ENCODE data around the gene SEMA3F.

SEMA3F gene

GRCh38 chr3:50154840-50155490 lies at the start of gene SEMA3F:
Gene SEMA3F (plus strand): TSS chr3:50155324. CDS start chr3:50159623, 4,299 bp downstream.
- DNase-seq (ENCODE audit: low read depth): peak; percentile 35

GRCh38 chr3:50111757-50112156 lies 43.4 kb upstream of the SEMA3F start:
- no peak for DNase-seq (ENCODE audit: low read depth)

GRCh38 chr3:50112462-50112861 lies 42.7 kb upstream of the SEMA3F start:
- DNase-seq (ENCODE audit: low read depth): no peak

GRCh38 chr3:50117120-50117519 lies 38.0 kb upstream of the SEMA3F start:
- no peak for DNase-seq (ENCODE audit: low read depth)

GRCh38 chr3:50118237-50118636 lies 36.9 kb upstream of the SEMA3F start:
- DNase-seq (ENCODE audit: low read depth): no peak

GRCh38 chr3:50119786-50120185 lies 35.3 kb upstream of the SEMA3F start:
- DNase-seq (ENCODE audit: low read depth): no peak

- DNase-seq (ENCODE audit: low read depth): no peak
These were observed 34.6 kb upstream of the SEMA3F start for GRCh38 chr3:50120364-50121071.

- peak; percentile 33 for DNase-seq (ENCODE audit: low read depth)
These were observed 33.8 kb upstream of the SEMA3F start for GRCh38 chr3:50121072-50122032.

- no peak for DNase-seq (ENCODE audit: low read depth)
These were observed 33.1 kb upstream of the SEMA3F start for GRCh38 chr3:50122071-50122470.

- DNase-seq (ENCODE audit: low read depth): no peak
These were observed 32.3 kb upstream of the SEMA3F start for GRCh38 chr3:50122661-50123391.

GRCh38 chr3:50123394-50124051 lies 31.6 kb upstream of the SEMA3F start:
- no peak for DNase-seq (ENCODE audit: low read depth)

GRCh38 chr3:50124052-50124799 lies 30.9 kb upstream of the SEMA3F start:
- no peak for DNase-seq (ENCODE audit: low read depth)

GRCh38 chr3:50124800-50125178 lies 30.3 kb upstream of the SEMA3F start:
- no peak for DNase-seq (ENCODE audit: low read depth)

GRCh38 chr3:50125541-50126286 lies 29.4 kb upstream of the SEMA3F start:
- no peak for DNase-seq (ENCODE audit: low read depth)

- no peak for DNase-seq (ENCODE audit: low read depth)
These were observed 28.6 kb upstream of the SEMA3F start for GRCh38 chr3:50126287-50127211.

GRCh38 chr3:50127251-50127691 lies 27.9 kb upstream of the SEMA3F start:
- no peak for DNase-seq (ENCODE audit: low read depth)

GRCh38 chr3:50128001-50128400 lies 27.1 kb upstream of the SEMA3F start:
- no peak for DNase-seq (ENCODE audit: low read depth)

GRCh38 chr3:50130436-50130835 lies 24.7 kb upstream of the SEMA3F start:
- no peak for DNase-seq (ENCODE audit: low read depth)

Measured in stromal cell of bone marrow (primary cell).